GM18505 (cell line): Measurements from ENCODE around the gene TRIM49C.
"Not testable (repeated sequence)": the region's sequence is repeated elsewhere in the genome, so short reads cannot be mapped to it uniquely, and the experiment has no call there.

ENCODE experiments used
- ATAC-seq: cut with Tn5 transposase; IDR thresholded peaks from one replicate; pipeline ENCODE4 v1.9.1; 2021; ENCODE audit not compliant: unreplicated experiment

Gene TRIM49C

GRCh38 chr11:90030806-90031205 is at the start of gene TRIM49C:
TSS of gene TRIM49C (plus strand) at chr11:90031106. CDS start at chr11:90035212, 4,106 bp downstream.
- ATAC-seq = not testable (repeated sequence)

GRCh38 chr11:90024184-90024583 is 6.7 kb upstream of the TRIM49C start:
- not testable (repeated sequence) for ATAC-seq

- not testable (repeated sequence) for ATAC-seq
Measured at GRCh38 chr11:90051591-90052209, 20.8 kb downstream of the TRIM49C start.

GRCh38 chr11:90052311-90052710 is 21.4 kb downstream of the TRIM49C start:
- not testable (repeated sequence) for ATAC-seq

GRCh38 chr11:90053545-90053944 is 22.6 kb downstream of the TRIM49C start:
- ATAC-seq = not testable (repeated sequence)

GRCh38 chr11:90085650-90086049 is 54.7 kb downstream of the TRIM49C start, which contains the start of gene UBTFL1:
TSS of gene UBTFL1 (plus strand) at chr11:90085950. CDS start at chr11:90085950, 0 bp downstream.
- not testable (repeated sequence) for ATAC-seq

GRCh38 chr11:90088731-90089130 is 57.8 kb downstream of the TRIM49C start:
- ATAC-seq = not testable (repeated sequence)
